ENCODE data around the gene POLR3C.

- no peak for TF ChIP-seq EZH2 (IDR thresholded peaks at IDR 0.05; ENCODE audit: borderline replicate concordance, low read depth, low read length, severe bottlenecking)
- no peak for TF ChIP-seq CTCF (IDR thresholded peaks at IDR 0.05; ENCODE audit: borderline replicate concordance, extremely low read depth, low read length, poor library complexity, severe bottlenecking)
These were observed 17.2 kb upstream of the POLR3C start for GRCh38 chr1:145806844-145807243.

Data from DND-41 (cell line).